AG10803 (cell line): ENCODE data around the gene FGF21.
"Not testable (repeated sequence)": the region's sequence is repeated elsewhere in the genome, so short reads cannot be mapped to it uniquely, and the experiment has no call there.

ENCODE experiments used
- DNase-seq: peaks from one replicate; pipeline ENCODE4 v3.0.0; 2010; ENCODE audit warnings: low read depth
- H3K4me3 ChIP-seq: 2 replicates; pipeline ENCODE4 v1.5.1; 2011; ENCODE audit warnings: mild to moderate bottlenecking, low read length, control low read depth
- CTCF ChIP-seq: conservative IDR thresholded peaks from 2 replicates; pipeline ENCODE4 v1.5.1; 2011; ENCODE audit warnings: mild to moderate bottlenecking, low read length, control low read depth, inconsistent platforms

Gene FGF21

DNA sequence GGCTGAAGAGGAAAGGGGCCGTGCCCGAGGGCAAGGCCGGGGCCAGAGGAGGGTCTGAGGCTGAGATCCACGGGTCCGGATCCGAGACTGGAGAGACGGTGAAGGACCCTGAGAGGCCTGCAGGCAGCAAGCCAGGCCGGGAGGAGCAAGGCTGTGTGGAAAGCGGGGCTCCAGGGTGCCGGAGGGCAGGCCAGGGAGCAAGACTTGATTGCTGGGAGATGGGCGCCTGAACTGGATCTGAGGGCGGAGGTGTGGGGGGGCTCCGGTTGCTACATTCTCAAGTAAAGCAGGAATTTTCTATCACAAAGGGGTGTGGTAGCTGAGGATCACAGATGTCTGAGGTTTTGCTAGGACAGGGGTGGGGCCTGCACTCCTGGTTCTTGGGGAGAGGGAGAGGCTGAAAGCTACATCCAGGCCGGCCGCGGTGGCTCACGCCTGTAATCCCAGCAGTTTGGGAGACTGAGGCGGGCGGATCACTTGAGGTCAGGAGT lies 39.6 kb upstream of the FGF21 start:
- DNase-seq = peak; percentile 53
- peak overlapping the region; percentile 69 for H3K4me3 ChIP-seq
- TF ChIP-seq CTCF = no peak

- H3K4me3 ChIP-seq = peak overlapping the region; percentile 44
- no peak for TF ChIP-seq CTCF
- DNase-seq = peak; percentile 43
These were observed 38.6 kb upstream of the FGF21 start for GRCh38 chr19:48716562-48717291.

DNA sequence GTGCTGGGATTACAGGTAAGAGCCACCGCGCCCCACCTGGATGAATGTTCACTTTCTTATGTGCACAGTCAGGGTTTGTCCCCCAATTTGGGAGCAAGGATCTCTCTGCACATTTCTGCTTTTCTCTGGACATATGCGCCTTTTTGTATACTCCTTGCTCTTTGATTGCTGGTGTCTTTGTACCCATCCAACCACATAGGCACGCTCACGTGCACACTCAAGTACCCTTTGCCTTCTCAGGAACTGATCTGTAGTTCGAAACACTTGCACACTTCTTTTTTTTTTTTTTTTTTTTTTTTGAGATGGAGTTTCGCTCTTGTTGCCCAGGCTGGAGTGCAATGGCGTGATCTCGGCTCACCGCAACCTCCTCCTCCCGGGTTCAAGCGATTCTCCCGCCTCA lies 37.2 kb upstream of the FGF21 start:
- not testable (repeated sequence) for DNase-seq, H3K4me3 ChIP-seq

GRCh38 chr19:48718711-48719231 lies 36.6 kb upstream of the FGF21 start:
- no peak overlapping the region for H3K4me3 ChIP-seq
- DNase-seq = no peak
- no peak for TF ChIP-seq CTCF

DNA sequence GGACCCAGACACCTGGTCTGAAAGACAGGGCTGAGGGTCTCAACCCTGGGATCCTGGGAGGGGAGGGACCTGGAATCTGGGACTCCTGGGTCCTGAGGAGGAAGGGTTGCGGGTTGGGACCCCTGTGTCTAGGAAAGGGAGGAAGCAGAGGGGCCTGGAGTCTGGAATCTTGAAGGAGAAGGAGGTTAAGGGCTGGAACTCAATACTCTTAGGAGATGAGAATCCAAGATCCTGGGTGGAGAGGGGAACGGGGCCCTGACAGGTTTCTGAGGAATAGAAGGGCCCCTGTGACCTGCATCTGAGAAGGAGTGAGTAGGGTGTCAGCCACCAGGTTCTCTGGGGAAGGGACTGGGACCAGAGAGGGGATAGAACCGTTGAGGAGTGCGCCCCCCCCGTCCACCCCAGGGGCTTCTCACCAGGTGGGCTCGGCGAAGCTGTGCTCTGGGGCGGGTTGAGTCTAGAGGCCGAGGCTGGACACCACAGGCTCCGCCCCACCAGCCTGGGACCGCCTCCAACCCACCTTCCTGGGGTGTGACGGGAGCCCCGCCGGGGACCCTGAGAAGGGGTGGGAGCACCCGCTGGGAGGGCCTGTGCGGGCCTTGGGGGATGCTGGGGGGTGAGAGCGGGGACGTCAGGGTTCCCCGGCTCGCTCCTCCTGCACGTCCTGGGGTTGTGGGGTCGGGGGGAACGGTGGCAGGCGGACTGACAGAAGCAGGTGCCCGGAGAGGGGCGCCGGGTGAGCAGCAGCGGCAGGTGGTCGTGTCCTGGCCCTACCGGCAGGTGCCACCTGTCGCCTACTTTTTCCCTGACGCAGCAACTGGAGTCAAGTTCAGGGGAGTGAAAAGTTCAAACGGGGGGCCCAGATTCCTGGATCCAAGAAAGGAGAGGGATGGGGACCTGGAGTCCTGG lies 35.8 kb upstream of the FGF21 start, which contains the start of gene MAMSTR:
Gene MAMSTR, minus strand, starts transcription at position 463 of the 909 bp plus-strand sequence. CDS start 694 bp downstream, outside the sequence.
- peak within 1 kb of the TSS; percentile 81 for H3K4me3 ChIP-seq

DNA sequence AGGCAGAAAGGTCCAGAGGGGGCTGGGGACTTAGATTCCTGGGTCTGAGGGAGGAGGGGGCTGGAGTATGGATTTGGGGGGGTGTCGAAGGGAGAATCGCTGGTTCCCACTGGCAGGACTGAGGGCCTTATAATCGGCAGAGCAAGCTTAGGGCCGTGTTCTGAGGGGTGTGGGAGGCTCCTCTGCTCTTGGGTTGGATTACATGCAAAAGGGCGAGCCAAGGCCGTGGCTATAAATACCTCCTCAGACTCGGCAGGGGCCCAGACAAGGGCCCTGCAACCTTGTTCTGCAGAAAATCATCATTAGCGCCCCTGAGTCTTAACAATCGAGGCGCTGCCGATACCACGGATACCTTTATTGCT lies 35.1 kb upstream of the FGF21 start:
- DNase-seq = no peak
- no peak for TF ChIP-seq CTCF
- peak overlapping the region; percentile 2 for H3K4me3 ChIP-seq

More for the DNA sequence above, 35.8 kb upstream of the FGF21 start, which contains the start of gene MAMSTR:
- no peak for TF ChIP-seq CTCF
- no peak for DNase-seq

- no peak for TF ChIP-seq CTCF
- H3K4me3 ChIP-seq = peak overlapping the region; percentile 81
- peak; percentile 99 for DNase-seq
These were observed 34.6 kb upstream of the FGF21 start for GRCh38 chr19:48720613-48721296.
